ENCODE results near the gene SMKR1.
"Not testable (repeated sequence)": the region's sequence is repeated elsewhere in the genome, so short reads cannot be mapped to it uniquely, and the experiment has no call there.

Gene SMKR1

GRCh38 chr7:129501760-129502707 is at the start of gene SMKR1:
Gene SMKR1, plus strand, starts transcription at chr7:129502531. Its CDS starts 294 bp downstream, at chr7:129502825.
- in situ Hi-C loops (cut with MboI; ENCODE audit: low sequenced_read_pairs) = no loop called here

- in situ Hi-C loops (cut with MboI; ENCODE audit: low sequenced_read_pairs) = no loop called here
These were observed 49.6 kb upstream of the SMKR1 start for GRCh38 chr7:129452589-129453231.

GRCh38 chr7:129453510-129454248 is 48.7 kb upstream of the SMKR1 start:
- in situ Hi-C loops (cut with MboI; ENCODE audit: low sequenced_read_pairs) = no loop called here

GRCh38 chr7:129454249-129454551 is 48.1 kb upstream of the SMKR1 start:
- in situ Hi-C loops (cut with MboI; ENCODE audit: low sequenced_read_pairs) = no loop called here

GRCh38 chr7:129456421-129456820 is 45.9 kb upstream of the SMKR1 start:
- in situ Hi-C loops (cut with MboI; ENCODE audit: low sequenced_read_pairs) = no loop called here

GRCh38 chr7:129457101-129457500 is 45.2 kb upstream of the SMKR1 start:
- in situ Hi-C loops (cut with MboI; ENCODE audit: low sequenced_read_pairs) = no loop called here

GRCh38 chr7:129458171-129458570 is 44.2 kb upstream of the SMKR1 start:
- in situ Hi-C loops (cut with MboI; ENCODE audit: low sequenced_read_pairs) = no loop called here

- in situ Hi-C loops (cut with MboI; ENCODE audit: low sequenced_read_pairs) = no loop called here
These were observed 40.5 kb upstream of the SMKR1 start for GRCh38 chr7:129461809-129462208.

- in situ Hi-C loops (cut with MboI; ENCODE audit: low sequenced_read_pairs) = no loop called here
These were observed 39.9 kb upstream of the SMKR1 start for GRCh38 chr7:129462420-129462819.

GRCh38 chr7:129464194-129464593 is 38.1 kb upstream of the SMKR1 start:
- in situ Hi-C loops (cut with MboI; ENCODE audit: low sequenced_read_pairs) = no loop called here

- in situ Hi-C loops (cut with MboI; ENCODE audit: low sequenced_read_pairs) = no loop called here
These were observed 37.3 kb upstream of the SMKR1 start for GRCh38 chr7:129465080-129465479.

GRCh38 chr7:129466796-129467195 is 35.5 kb upstream of the SMKR1 start:
- in situ Hi-C loops (cut with MboI; ENCODE audit: low sequenced_read_pairs) = no loop called here

- in situ Hi-C loops (cut with MboI; ENCODE audit: low sequenced_read_pairs) = no loop called here
These were observed 34.2 kb upstream of the SMKR1 start for GRCh38 chr7:129468087-129468486.

GRCh38 chr7:129468547-129468946 is 33.8 kb upstream of the SMKR1 start:
- in situ Hi-C loops (cut with MboI; ENCODE audit: low sequenced_read_pairs) = no loop called here

GRCh38 chr7:129469930-129470329 is 32.4 kb upstream of the SMKR1 start:
- in situ Hi-C loops (cut with MboI; ENCODE audit: low sequenced_read_pairs) = no loop called here

GRCh38 chr7:129470411-129470810 is 31.9 kb upstream of the SMKR1 start:
- in situ Hi-C loops (cut with MboI; ENCODE audit: low sequenced_read_pairs) = no loop called here

- in situ Hi-C loops (cut with MboI; ENCODE audit: low sequenced_read_pairs) = no loop called here
These were observed 30.9 kb upstream of the SMKR1 start for GRCh38 chr7:129471402-129471827.

GRCh38 chr7:129475931-129476330 is 26.4 kb upstream of the SMKR1 start:
- in situ Hi-C loops (cut with MboI; ENCODE audit: low sequenced_read_pairs) = not testable (repeated sequence)

- in situ Hi-C loops (cut with MboI; ENCODE audit: low sequenced_read_pairs) = not testable (repeated sequence)
These were observed 25.9 kb upstream of the SMKR1 start for GRCh38 chr7:129476398-129476797.

- in situ Hi-C loops (cut with MboI; ENCODE audit: low sequenced_read_pairs) = no loop called here
These were observed 22.5 kb upstream of the SMKR1 start for GRCh38 chr7:129479831-129480230.

- in situ Hi-C loops (cut with MboI; ENCODE audit: low sequenced_read_pairs) = no loop called here
These were observed 21.5 kb upstream of the SMKR1 start for GRCh38 chr7:129480674-129481363.
